WTC11 (cell line): ENCODE data around the gene CPNE5. TPM values are rescaled to one million over a fixed set of nuclear protein-coding genes. Genes with fewer than 3 reads are reported as not detected.

Experiments used
- ATAC-seq: fragments of 200-7000 bp; cut with Tn5 transposase; 2 replicates; pipeline ENCODE4 v1.10.0; 2021; ENCODE audit warnings: mild to moderate bottlenecking, moderate library complexity
- CTCF ChIA-PET: fragments of 300-600 bp; sonication (Branson Sonifier 250); formaldehyde crosslinking; loops from one replicate; lab custom pipeline; 2021; ENCODE audit warnings: antibody characterized with exemption; lab: Charles Lee
- POLR2A ChIA-PET: fragments of 350-600 bp; sonication (Branson Sonifier 250); formaldehyde crosslinking; loops from one replicate; lab custom pipeline; 2021; ENCODE audit warnings: antibody characterized with exemption; lab: Charles Lee
- DNase-seq: peaks from one replicate; pipeline ENCODE4 v3.0.0; 2021; ENCODE audit warnings: low spot score
- H3K27ac Mint-ChIP-seq: 2 replicates; pipeline ENCODE4 v1.8.0; 2021; ENCODE audit warnings: mixed read lengths
- H3K27me3 Mint-ChIP-seq: 2 replicates; pipeline ENCODE4 v1.8.0; 2021; ENCODE audit warnings: low read depth, mild to moderate bottlenecking, moderate library complexity, mixed read lengths
- H3K36me3 Mint-ChIP-seq: 2 replicates; pipeline ENCODE4 v1.8.0; 2021; ENCODE audit warnings: mixed read lengths
- H3K4me1 Mint-ChIP-seq: 2 replicates; pipeline ENCODE4 v1.8.0; 2022; ENCODE audit warnings: mixed read lengths
- H3K4me3 Mint-ChIP-seq: 2 replicates; pipeline ENCODE4 v1.8.0; 2021; ENCODE audit warnings: mild to moderate bottlenecking, moderate library complexity, mixed read lengths
- H3K9me3 Mint-ChIP-seq: 2 replicates; pipeline ENCODE4 v1.8.0; 2021; ENCODE audit warnings: mixed read lengths
- ATF2 ChIP-seq: sonication (generic); formaldehyde crosslinking; IDR thresholded peaks from 2 replicates; pipeline ENCODE4 v1.8.1; 2022; ENCODE audit warnings: low read depth, missing genetic modification reagents, borderline replicate concordance
- ATF6 ChIP-seq: sonication (generic); formaldehyde crosslinking; IDR thresholded peaks from 2 replicates; pipeline ENCODE4 v1.8.1; 2023; ENCODE audit warnings: mild to moderate bottlenecking, missing genetic modification reagents
- CBFB ChIP-seq: sonication (generic); formaldehyde crosslinking; IDR thresholded peaks from 2 replicates; pipeline ENCODE4 v1.8.1; 2022; ENCODE audit warnings: mild to moderate bottlenecking, low read depth, missing genetic modification reagents
- ESRRA ChIP-seq: sonication (generic); formaldehyde crosslinking; IDR thresholded peaks from 2 replicates; pipeline ENCODE4 v1.8.1; 2022; ENCODE audit warnings: mild to moderate bottlenecking, missing genetic modification reagents, borderline replicate concordance
- FOXJ3 ChIP-seq: sonication (generic); formaldehyde crosslinking; IDR thresholded peaks from 2 replicates; pipeline ENCODE4 v1.9.0; 2021; ENCODE audit warnings: missing genetic modification reagents, mild to moderate bottlenecking, borderline replicate concordance
- FOXP4 ChIP-seq: sonication (generic); formaldehyde crosslinking; IDR thresholded peaks from 2 replicates; pipeline ENCODE4 v1.8.0; 2022; ENCODE audit warnings: mild to moderate bottlenecking, missing genetic modification reagents
- KAT7 ChIP-seq: sonication (generic); formaldehyde crosslinking; IDR thresholded peaks from 2 replicates; pipeline ENCODE4 v1.8.1; 2023; ENCODE audit warnings: missing genetic modification reagents, mild to moderate bottlenecking, borderline replicate concordance
- MLX ChIP-seq: sonication (generic); formaldehyde crosslinking; IDR thresholded peaks from 2 replicates; pipeline ENCODE4 v1.8.1; 2023; ENCODE audit warnings: mild to moderate bottlenecking, missing genetic modification reagents, moderate library complexity
- MXD4 ChIP-seq: fragments of 250-450 bp; sonication (Bioruptor Pico); IDR thresholded peaks from 2 replicates; pipeline ENCODE4 v1.8.0; 2021; ENCODE audit warnings: mild to moderate bottlenecking, moderate library complexity, borderline replicate concordance
- NFE2L1 ChIP-seq: sonication (generic); formaldehyde crosslinking; IDR thresholded peaks from 2 replicates; pipeline ENCODE4 v1.8.1; 2023; ENCODE audit warnings: missing genetic modification reagents
- NFYB ChIP-seq: sonication (generic); formaldehyde crosslinking; conservative IDR thresholded peaks from 2 replicates; pipeline ENCODE4 v1.8.0; 2022; ENCODE audit warnings: low read depth, missing genetic modification reagents
- OVOL2 ChIP-seq: fragments of 250-450 bp; sonication (Bioruptor Pico); IDR thresholded peaks from 2 replicates; pipeline ENCODE4 v1.9.0; 2021; ENCODE audit warnings: mild to moderate bottlenecking, borderline replicate concordance
- RELA ChIP-seq: sonication (generic); formaldehyde crosslinking; IDR thresholded peaks from 2 replicates; pipeline ENCODE4 v1.8.1; 2022; ENCODE audit warnings: missing genetic modification reagents, mild to moderate bottlenecking, borderline replicate concordance
- RORB ChIP-seq: fragments of 250-450 bp; sonication (Bioruptor Pico); IDR thresholded peaks from 2 replicates; pipeline ENCODE4 v1.9.0; 2021; ENCODE audit warnings: mild to moderate bottlenecking
- SMAD4 ChIP-seq: sonication (generic); formaldehyde crosslinking; IDR thresholded peaks from 2 replicates; pipeline ENCODE4 v1.8.0; 2022; ENCODE audit warnings: mild to moderate bottlenecking, missing genetic modification reagents
- STAT6 ChIP-seq: sonication (generic); formaldehyde crosslinking; conservative IDR thresholded peaks from 2 replicates; pipeline ENCODE4 v1.8.1; 2023; ENCODE audit warnings: mild to moderate bottlenecking, low read depth, missing genetic modification reagents, moderate library complexity
- TEAD4 ChIP-seq: sonication (generic); formaldehyde crosslinking; IDR thresholded peaks from 2 replicates; pipeline ENCODE4 v1.8.0; 2022; ENCODE audit warnings: mild to moderate bottlenecking, missing genetic modification reagents
- ZBTB21 ChIP-seq: sonication (generic); formaldehyde crosslinking; IDR thresholded peaks from 2 replicates; pipeline ENCODE4 v1.8.1; 2023; ENCODE audit warnings: mild to moderate bottlenecking, missing genetic modification reagents, borderline replicate concordance
- ZBTB43 ChIP-seq: sonication (generic); formaldehyde crosslinking; IDR thresholded peaks from 2 replicates; pipeline ENCODE4 v1.8.1; 2023; ENCODE audit warnings: mild to moderate bottlenecking, missing genetic modification reagents
- ZNF232 ChIP-seq: sonication (generic); formaldehyde crosslinking; IDR thresholded peaks from 2 replicates; pipeline ENCODE4 v1.8.0; 2022; ENCODE audit warnings: mild to moderate bottlenecking, missing genetic modification reagents
- ZNF416 ChIP-seq: fragments of 250-450 bp; sonication (Bioruptor Pico); IDR thresholded peaks from 2 replicates; pipeline ENCODE4 v1.9.0; 2021; ENCODE audit warnings: mild to moderate bottlenecking, inconsistent platforms
- ZNF671 ChIP-seq: fragments of 250-450 bp; sonication (Bioruptor Pico); IDR thresholded peaks from 2 replicates; pipeline ENCODE4 v1.8.0; 2021; ENCODE audit warnings: mild to moderate bottlenecking
- total RNA-seq: library from RNA; stranded (reverse); gene quantifications from 3 replicates; pipeline ENCODE4 v1.2.3, GENCODE V29; 2021

Gene CPNE5
- total RNA-seq, 1 experiment from 2014 or later = 0.44 TPM

- no peak overlapping the region for H3K4me3 Mint-ChIP-seq
- H3K27ac Mint-ChIP-seq = no peak overlapping the region
- POLR2A ChIA-PET = no interaction called here
- H3K27me3 Mint-ChIP-seq = no peaks in the 10 kb centered on the region
- no peak for DNase-seq
- H3K4me1 Mint-ChIP-seq = peaks cover 44% of the 10 kb centered on the region
- no peaks in the 10 kb centered on the region for H3K36me3 Mint-ChIP-seq
- no peak for ATAC-seq
- no peak for TF ChIP-seq ZBTB43 (CRISPR knock-in tag)
- TF ChIP-seq FOXJ3 (CRISPR knock-in tag) = no peak
- no peak for TF ChIP-seq OVOL2 (CRISPR knock-in tag)
- no peak for TF ChIP-seq ATF2 (CRISPR knock-in tag)
- TF ChIP-seq STAT6 (CRISPR knock-in tag) = no peak
- no peak for TF ChIP-seq ZNF416 (CRISPR knock-in tag)
- no peak for TF ChIP-seq ZNF671 (CRISPR knock-in tag)
- no peak for TF ChIP-seq MXD4 (CRISPR knock-in tag)
- no peak for TF ChIP-seq ESRRA (CRISPR knock-in tag)
- no peak for TF ChIP-seq ZNF232
- TF ChIP-seq TEAD4 = no peak
- TF ChIP-seq RELA = no peak
- TF ChIP-seq MLX = no peak
- no peak for TF ChIP-seq RORB (CRISPR knock-in tag)
- TF ChIP-seq ZBTB21 = no peak
- no peak for TF ChIP-seq CBFB (CRISPR knock-in tag)
- no peak for TF ChIP-seq SMAD4 (CRISPR knock-in tag)
- peaks cover 4% of the 10 kb centered on the region; the same call in 1 of the 2 replicates for H3K9me3 Mint-ChIP-seq
- CTCF ChIA-PET = interaction anchor here (0.6 to 17.0 kb wide), 9 partner anchors 9 to 140 kb away, joined by 3 to 454 read pairs (median 8); no protein-coding TSS in a partner anchor
These were observed 48.2 kb downstream of the CPNE5 start for GRCh38 chr6:36791085-36791484.

GRCh38 chr6:36788768-36789167 is 50.5 kb downstream of the CPNE5 start:
- H3K9me3 Mint-ChIP-seq = peaks cover 4% of the 10 kb centered on the region; the same call in 1 of the 2 replicates
- ChIA-PET CTCF (interaction anchor here (0.5 to 17.0 kb wide), 10 partner anchors 10 to 229 kb away, joined by 3 to 454 read pairs (median 3); no protein-coding TSS in a partner anchor), POLR2A (interaction anchor here (0.7 kb wide), 1 partner anchor 30 kb away, joined by 3 read pairs; no protein-coding TSS in a partner anchor)
- no peaks in the 10 kb centered on the region for H3K36me3 Mint-ChIP-seq
- 0 out of 2 replicates have a peak overlapping the region, but pooled peaks have one; percentile 65 for H3K27ac Mint-ChIP-seq
- peaks cover 40% of the 10 kb centered on the region for H3K4me1 Mint-ChIP-seq
- no peak for ATAC-seq
- DNase-seq = no peak
- H3K27me3 Mint-ChIP-seq = no peaks in the 10 kb centered on the region
- no peak overlapping the region for H3K4me3 Mint-ChIP-seq
- TF ChIP-seq FOXP4 (CRISPR knock-in tag) (no peak), ATF6 (CRISPR knock-in tag) (no peak), NFE2L1 (CRISPR knock-in tag) (no peak), NFYB (CRISPR knock-in tag) (no peak), ATF2 (CRISPR knock-in tag) (no peak), KAT7 (CRISPR knock-in tag) (no peak), ZBTB21 (no peak)
